ENCODE data around the gene SRSF6. TPM values are rescaled to one million over a fixed set of nuclear protein-coding genes. Genes with fewer than 3 reads are reported as not detected.
"Not testable (repeated sequence)": the region's sequence is repeated elsewhere in the genome, so short reads cannot be mapped to it uniquely, and the experiment has no call there.

SRSF6 gene
- total RNA-seq, 1 experiment from 2014 or later = 159 TPM

DNA sequence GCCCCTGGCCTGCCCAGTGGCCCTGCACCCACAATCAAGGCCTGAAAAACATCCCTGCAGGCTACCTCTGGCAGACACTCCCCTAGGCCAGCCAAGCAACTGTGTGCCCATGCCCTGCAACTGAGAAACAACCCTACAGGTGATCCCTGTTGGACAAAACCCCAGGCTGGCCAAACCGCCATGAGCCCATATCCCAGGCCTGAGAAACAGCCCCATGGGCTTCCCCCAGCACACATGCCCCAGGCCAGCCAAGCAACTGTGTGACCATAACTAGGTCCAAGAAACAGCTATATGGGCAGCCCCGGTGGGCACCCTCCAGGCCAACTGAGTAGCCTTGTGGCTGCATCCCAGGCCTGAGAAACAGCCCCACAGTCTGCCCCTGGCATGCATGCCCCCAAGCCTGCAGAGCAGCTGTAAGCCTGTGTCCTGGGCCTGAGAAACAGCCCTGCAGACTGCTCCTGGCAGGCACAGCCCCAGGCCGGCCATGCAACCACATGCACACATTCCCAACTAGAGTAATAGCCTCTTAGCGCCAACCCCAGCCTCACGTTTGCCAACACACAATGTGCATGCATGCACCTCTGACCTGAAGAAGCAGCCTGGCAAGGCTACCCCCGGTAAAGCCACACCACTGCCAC lies 41.0 kb upstream of the SRSF6 start:
- intact Hi-C loops (cut with micrococcal nuclease; ENCODE audit: unreplicated experiment) = no loop called here
- BruUV-seq (replicated peaks) = no TSS peak
- TF ChIP-seq, protein P1, sequence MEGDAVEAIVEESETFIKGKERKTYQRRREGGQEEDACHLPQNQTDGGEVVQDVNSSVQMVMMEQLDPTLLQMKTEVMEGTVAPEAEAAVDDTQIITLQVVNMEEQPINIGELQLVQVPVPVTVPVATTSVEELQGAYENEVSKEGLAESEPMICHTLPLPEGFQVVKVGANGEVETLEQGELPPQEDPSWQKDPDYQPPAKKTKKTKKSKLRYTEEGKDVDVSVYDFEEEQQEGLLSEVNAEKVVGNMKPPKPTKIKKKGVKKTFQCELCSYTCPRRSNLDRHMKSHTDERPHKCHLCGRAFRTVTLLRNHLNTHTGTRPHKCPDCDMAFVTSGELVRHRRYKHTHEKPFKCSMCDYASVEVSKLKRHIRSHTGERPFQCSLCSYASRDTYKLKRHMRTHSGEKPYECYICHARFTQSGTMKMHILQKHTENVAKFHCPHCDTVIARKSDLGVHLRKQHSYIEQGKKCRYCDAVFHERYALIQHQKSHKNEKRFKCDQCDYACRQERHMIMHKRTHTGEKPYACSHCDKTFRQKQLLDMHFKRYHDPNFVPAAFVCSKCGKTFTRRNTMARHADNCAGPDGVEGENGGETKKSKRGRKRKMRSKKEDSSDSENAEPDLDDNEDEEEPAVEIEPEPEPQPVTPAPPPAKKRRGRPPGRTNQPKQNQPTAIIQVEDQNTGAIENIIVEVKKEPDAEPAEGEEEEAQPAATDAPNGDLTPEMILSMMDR (IDR thresholded peaks at IDR 0.05) = no peak
- TF ChIP-seq SIN3A (IDR thresholded peaks at IDR 0.05; ENCODE audit: borderline replicate concordance, insufficient read depth, low read depth, low read length) (no peak), POLR2AphosphoS5 (IDR thresholded peaks at IDR 0.05; ENCODE audit: low read depth, low read length) (no peak), TCF7L2 (IDR thresholded peaks at IDR 0.05; ENCODE audit: low read depth, low read length) (no peak)
- TF ChIP-seq, protein P2, sequence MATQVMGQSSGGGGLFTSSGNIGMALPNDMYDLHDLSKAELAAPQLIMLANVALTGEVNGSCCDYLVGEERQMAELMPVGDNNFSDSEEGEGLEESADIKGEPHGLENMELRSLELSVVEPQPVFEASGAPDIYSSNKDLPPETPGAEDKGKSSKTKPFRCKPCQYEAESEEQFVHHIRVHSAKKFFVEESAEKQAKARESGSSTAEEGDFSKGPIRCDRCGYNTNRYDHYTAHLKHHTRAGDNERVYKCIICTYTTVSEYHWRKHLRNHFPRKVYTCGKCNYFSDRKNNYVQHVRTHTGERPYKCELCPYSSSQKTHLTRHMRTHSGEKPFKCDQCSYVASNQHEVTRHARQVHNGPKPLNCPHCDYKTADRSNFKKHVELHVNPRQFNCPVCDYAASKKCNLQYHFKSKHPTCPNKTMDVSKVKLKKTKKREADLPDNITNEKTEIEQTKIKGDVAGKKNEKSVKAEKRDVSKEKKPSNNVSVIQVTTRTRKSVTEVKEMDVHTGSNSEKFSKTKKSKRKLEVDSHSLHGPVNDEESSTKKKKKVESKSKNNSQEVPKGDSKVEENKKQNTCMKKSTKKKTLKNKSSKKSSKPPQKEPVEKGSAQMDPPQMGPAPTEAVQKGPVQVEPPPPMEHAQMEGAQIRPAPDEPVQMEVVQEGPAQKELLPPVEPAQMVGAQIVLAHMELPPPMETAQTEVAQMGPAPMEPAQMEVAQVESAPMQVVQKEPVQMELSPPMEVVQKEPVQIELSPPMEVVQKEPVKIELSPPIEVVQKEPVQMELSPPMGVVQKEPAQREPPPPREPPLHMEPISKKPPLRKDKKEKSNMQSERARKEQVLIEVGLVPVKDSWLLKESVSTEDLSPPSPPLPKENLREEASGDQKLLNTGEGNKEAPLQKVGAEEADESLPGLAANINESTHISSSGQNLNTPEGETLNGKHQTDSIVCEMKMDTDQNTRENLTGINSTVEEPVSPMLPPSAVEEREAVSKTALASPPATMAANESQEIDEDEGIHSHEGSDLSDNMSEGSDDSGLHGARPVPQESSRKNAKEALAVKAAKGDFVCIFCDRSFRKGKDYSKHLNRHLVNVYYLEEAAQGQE (IDR thresholded peaks at IDR 0.05; ENCODE audit: insufficient read depth in 1 of 2, low read depth in 2 of 2, low read length in 1 of 2) = no peak
- Histone ChIP-seq H3K4me3 (ENCODE audit: low read depth in 2 of 2, low read length in 2 of 2) (no peak overlapping the region), H3K36me3 (ENCODE audit: control insufficient read depth, insufficient read depth, low read length) (no peaks in the 10 kb centered on the region), H3K4me1 (ENCODE audit: control insufficient read depth, insufficient read depth, low read length) (no peaks in the 10 kb centered on the region), H3K27me3 (ENCODE audit: control insufficient read depth, insufficient read depth, low read length) (peaks cover 6% of the 10 kb centered on the region; the same call in 1 of the 2 replicates), H3K9me3 (ENCODE audit: control insufficient read depth, insufficient read depth, low read depth, low read length) (peaks cover 12% of the 10 kb centered on the region), H3K27ac (ENCODE audit: low read length) (no peak overlapping the region)
- POLR2A ChIA-PET = interaction anchor here (0.6 kb wide), 1 partner anchor 40 kb away, joined by 9 read pairs; no protein-coding TSS in a partner anchor
- ATAC-seq = peak; percentile 30; the same call in 1 of the 2 replicates
- no peak for DNase-seq (ENCODE audit: low read depth, low spot score)
- in situ Hi-C loops (cut with HindIII; ENCODE audit: low pct_unique_long_range_greater_than_20kb, low sequenced_read_pairs) = no loop called here
- CTCF ChIA-PET = no interaction called here

DNA sequence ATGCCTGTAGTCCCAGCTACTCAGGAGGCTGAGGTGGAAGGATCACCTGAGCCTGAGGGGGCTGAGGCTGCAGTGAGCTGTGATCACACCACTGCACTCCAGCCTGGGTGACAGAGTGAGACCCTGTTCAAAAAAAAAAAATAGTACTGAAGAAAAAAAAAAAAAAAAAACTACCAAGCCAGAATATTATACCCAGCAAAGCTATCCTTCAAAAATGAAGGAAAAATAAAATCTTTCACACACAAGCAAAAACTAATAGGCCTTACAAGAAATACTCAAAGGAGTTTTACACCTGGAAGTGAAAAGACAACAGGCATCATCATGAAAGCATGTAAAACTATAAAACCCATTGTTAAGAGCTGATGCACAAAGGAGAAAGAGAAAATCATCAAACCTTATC lies 37.5 kb upstream of the SRSF6 start:
- Histone ChIP-seq H3K4me1 (ENCODE audit: control insufficient read depth, insufficient read depth, low read length) (no peaks in the 10 kb centered on the region), H3K9me3 (ENCODE audit: control insufficient read depth, insufficient read depth, low read depth, low read length) (peaks cover 12% of the 10 kb centered on the region), H3K36me3 (ENCODE audit: control insufficient read depth, insufficient read depth, low read length) (no peaks in the 10 kb centered on the region), H3K4me3 (ENCODE audit: low read depth in 2 of 2, low read length in 2 of 2) (no peak overlapping the region), H3K27ac (ENCODE audit: low read length) (no peak overlapping the region), H3K27me3 (ENCODE audit: control insufficient read depth, insufficient read depth, low read length) (peaks cover 5% of the 10 kb centered on the region; the same call in 1 of the 2 replicates)
- intact Hi-C loops (cut with micrococcal nuclease; ENCODE audit: unreplicated experiment) = no loop called here
- CTCF ChIA-PET = interaction anchor here (0.7 kb wide), 1 partner anchor 96 kb away, joined by 6 read pairs; no protein-coding TSS in a partner anchor
- ATAC-seq (no peak), DNase-seq (ENCODE audit: low read depth, low spot score) (no peak)
- in situ Hi-C loops (cut with HindIII; ENCODE audit: low pct_unique_long_range_greater_than_20kb, low sequenced_read_pairs) = no loop called here
- BruUV-seq (replicated peaks) = no TSS peak
- no peak for TF ChIP-seq SIN3A (IDR thresholded peaks at IDR 0.05; ENCODE audit: borderline replicate concordance, insufficient read depth, low read depth, low read length)
- TF ChIP-seq, protein P1 (IDR thresholded peaks at IDR 0.05) = no peak
- TF ChIP-seq, protein P2 (IDR thresholded peaks at IDR 0.05; ENCODE audit: insufficient read depth in 1 of 2, low read depth in 2 of 2, low read length in 1 of 2) = no peak
- no peak for TF ChIP-seq TCF7L2 (IDR thresholded peaks at IDR 0.05; ENCODE audit: low read depth, low read length)
- TF ChIP-seq POLR2AphosphoS5 (IDR thresholded peaks at IDR 0.05; ENCODE audit: low read depth, low read length) = no peak
- POLR2A ChIA-PET = no interaction called here

DNA sequence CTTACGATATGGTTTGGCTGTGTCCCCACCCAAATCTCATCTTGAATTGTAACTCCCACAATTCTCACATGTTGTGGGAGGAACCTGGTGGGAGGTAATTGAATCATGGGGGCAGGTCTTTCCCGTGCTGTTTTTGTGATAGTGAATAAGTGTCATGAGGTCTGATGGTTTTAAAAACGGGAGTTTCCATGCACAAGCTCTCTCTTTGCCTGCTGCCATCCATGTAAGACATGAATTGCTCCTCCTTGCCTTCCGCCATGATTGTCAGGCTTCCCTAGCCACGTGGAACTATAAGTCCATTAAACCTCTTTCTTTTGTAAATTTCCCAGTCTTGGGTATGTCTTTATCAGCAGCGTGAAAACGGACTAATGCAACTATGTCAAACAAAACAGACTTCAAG lies 36.8 kb upstream of the SRSF6 start:
- POLR2A ChIA-PET; H3K4me3 ChIP-seq (ENCODE audit: low read depth in 2 of 2, low read length in 2 of 2); H3K27ac ChIP-seq (ENCODE audit: low read length); H3K36me3 ChIP-seq (ENCODE audit: control insufficient read depth, insufficient read depth, low read length); H3K4me1 ChIP-seq (ENCODE audit: control insufficient read depth, insufficient read depth, low read length); DNase-seq (ENCODE audit: low read depth, low spot score); BruUV-seq (replicated peaks); intact Hi-C loops (cut with micrococcal nuclease; ENCODE audit: unreplicated experiment); in situ Hi-C loops (cut with HindIII; ENCODE audit: low pct_unique_long_range_greater_than_20kb, low sequenced_read_pairs); ATAC-seq: not testable (repeated sequence)
- peaks cover 12% of the 10 kb centered on the region for H3K9me3 ChIP-seq (ENCODE audit: control insufficient read depth, insufficient read depth, low read depth, low read length)
- CTCF ChIA-PET = interaction anchor here (0.7 kb wide), 2 partner anchors 97 to 215 kb away, joined by 3 to 6 read pairs; no protein-coding TSS in a partner anchor
- H3K27me3 ChIP-seq (ENCODE audit: control insufficient read depth, insufficient read depth, low read length) = peaks cover 11% of the 10 kb centered on the region

Data from Panc1 (cell line).